Thymus (tissue), 11 donors: ENCODE data around the gene SHOC2. TPM values are rescaled to one million over a fixed set of nuclear protein-coding genes. Genes with fewer than 3 reads are reported as not detected.

ENCODE experiments used
- DNase-seq, 9 donors: peaks; one replicate each; pipeline ENCODE4 v3.0.0-alpha.2; 2013; ENCODE audit warnings: low spot score in 9 of 9, low read depth in 6 of 9, missing footprints in 1 of 9
- H3K27ac ChIP-seq, 2 donors: one replicate each; pipeline ENCODE4 v1.5.1; 2013; ENCODE audit warnings: control low read depth in 1 of 2, low read depth in 1 of 2, low read length in 1 of 2, mild to moderate bottlenecking in 1 of 2, moderate library complexity in 1 of 2
- H3K27me3 ChIP-seq, 2 donors: one replicate each; pipeline ENCODE4 v1.5.1; 2013; ENCODE audit warnings: low read length in 1 of 2; ENCODE audit not compliant: control insufficient read depth in 2 of 2, insufficient read depth in 1 of 2
- H3K36me3 ChIP-seq, 2 donors: one replicate each; pipeline ENCODE4 v1.5.1; 2013; ENCODE audit warnings: low read length in 1 of 2, mild to moderate bottlenecking in 1 of 2, moderate library complexity in 1 of 2; ENCODE audit not compliant: control insufficient read depth in 2 of 2, insufficient read depth in 2 of 2
- H3K4me1 ChIP-seq, 2 donors: one replicate each; pipeline ENCODE4 v1.5.1; 2013; ENCODE audit warnings: low read length in 2 of 2; ENCODE audit not compliant: control insufficient read depth in 2 of 2, insufficient read depth in 2 of 2
- H3K4me3 ChIP-seq, 2 donors: one replicate each; pipeline ENCODE4 v1.5.1; 2013; ENCODE audit warnings: low read length in 2 of 2, control low read depth in 1 of 2, mild to moderate bottlenecking in 1 of 2
- H3K9me3 ChIP-seq, 2 donors: one replicate each; pipeline ENCODE4 v1.5.1; 2013; ENCODE audit warnings: low read length in 1 of 2, mild to moderate bottlenecking in 1 of 2; ENCODE audit not compliant: control insufficient read depth in 2 of 2, insufficient read depth in 1 of 2
- WGBS: extraction: QIAGEN DNeasy Blood & Tissue Kit; methylation state at CpG from one replicate; pipeline ENCODE4 v1.1.7; 2013; 5-methylcytosine and 5-hydroxymethylcytosine counted together
- polyA plus RNA-seq: library from polyadenylated mRNA; stranded (reverse); fragments of 200-250 nt; gene quantifications from one replicate; pipeline ENCODE4 v1.2.3, GENCODE V29; 2013
- total RNA-seq: library from RNA; stranded (reverse); fragments of 120-200 nt; gene quantifications from one replicate; pipeline ENCODE4 v1.2.4, GENCODE V29; 2013
- donor health status: healthy.

SHOC2 gene
- total and polyA plus RNA-seq, 2 donors, result 31.0 to 33.9 TPM

- H3K9me3 ChIP-seq, result no peaks in the 10 kb centered on the region
- no peaks in the 10 kb centered on the region for H3K4me1 ChIP-seq
- H3K36me3 ChIP-seq, result peaks cover 0 to 4% of the 10 kb centered on the region in 2 donors
- 87% methylated on average over 1 of the region's 1 CpG for WGBS
- no peak overlapping the region for H3K27ac ChIP-seq
- no peak overlapping the region for H3K4me3 ChIP-seq
- no peak for DNase-seq
- H3K27me3 ChIP-seq, result no peaks in the 10 kb centered on the region
These were observed 13.2 kb downstream of the SHOC2 start for GRCh38 chr10:110932505-110933180.

- H3K9me3 ChIP-seq, result no peaks in the 10 kb centered on the region
- WGBS, result 98% methylated on average over 18 of the region's 18 CpGs
- no peak for DNase-seq
- H3K27me3 ChIP-seq, result no peaks in the 10 kb centered on the region
- H3K36me3 ChIP-seq, result peaks cover 4% of the 10 kb centered on the region in 2 donors
- H3K4me1 ChIP-seq, result no peaks in the 10 kb centered on the region
- H3K4me3 ChIP-seq, result no peak overlapping the region
- H3K27ac ChIP-seq, result no peak overlapping the region
These were observed 17.4 kb downstream of the SHOC2 start for GRCh38 chr10:110936757-110937156.

GRCh38 chr10:110939419-110939818, 20.0 kb downstream of the SHOC2 start:
- WGBS, result 97% methylated on average over 4 of the region's 4 CpGs
- H3K27ac ChIP-seq, result no peak overlapping the region
- H3K4me3 ChIP-seq, result no peak overlapping the region
- DNase-seq, result no peak
- peaks cover 4% of the 10 kb centered on the region in 2 donors for H3K36me3 ChIP-seq
- H3K27me3 ChIP-seq, result no peaks in the 10 kb centered on the region
- no peaks in the 10 kb centered on the region for H3K9me3 ChIP-seq
- no peaks in the 10 kb centered on the region for H3K4me1 ChIP-seq

DNA sequence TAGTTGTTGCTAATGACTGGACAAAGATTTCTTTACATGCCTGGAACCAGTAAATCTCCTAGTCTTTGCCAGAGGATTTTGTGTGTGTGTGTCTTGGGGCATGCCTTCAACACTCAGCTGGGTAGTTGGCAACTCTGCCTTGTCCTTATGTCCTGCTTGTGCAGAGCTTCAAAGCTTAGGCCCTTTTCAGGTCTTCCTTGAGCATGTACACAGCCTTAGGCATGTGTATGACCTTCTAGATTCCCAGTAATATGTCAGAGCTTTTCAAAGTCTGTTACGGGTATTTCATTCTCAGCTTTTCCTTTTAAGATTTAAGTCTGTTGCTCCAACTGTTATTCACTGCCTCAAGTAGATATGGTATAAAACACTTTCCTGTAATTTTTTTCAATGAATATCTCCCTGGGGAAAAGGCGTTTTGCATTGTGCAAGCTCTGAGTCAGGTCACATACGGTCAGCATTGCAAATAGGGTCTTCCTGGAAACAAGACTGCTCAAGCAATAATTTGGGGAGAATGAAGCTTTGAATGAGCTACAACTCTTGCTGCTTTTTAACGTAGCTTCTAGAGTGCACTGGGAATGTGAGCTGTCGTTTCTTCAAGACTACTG, 25.5 kb downstream of the SHOC2 start:
- no peak overlapping the region for H3K4me3 ChIP-seq
- H3K27me3 ChIP-seq, result no peaks in the 10 kb centered on the region
- peaks cover 4 to 9% of the 10 kb centered on the region in 2 donors for H3K36me3 ChIP-seq
- no peaks in the 10 kb centered on the region for H3K9me3 ChIP-seq
- H3K4me1 ChIP-seq, result no peaks in the 10 kb centered on the region
- DNase-seq, result no peak
- whole genome bisulfite sequencing, result 99% methylated on average over 5 of the region's 5 CpGs
- H3K27ac ChIP-seq, result no peak overlapping the region

- H3K9me3 ChIP-seq, result no peaks in the 10 kb centered on the region
- H3K36me3 ChIP-seq, result peaks cover 4 to 6% of the 10 kb centered on the region in 2 donors
- H3K4me3 ChIP-seq, result no peak overlapping the region
- no peaks in the 10 kb centered on the region for H3K4me1 ChIP-seq
- 97% methylated on average over 1 of the region's 1 CpG for WGBS
- H3K27me3 ChIP-seq, result no peaks in the 10 kb centered on the region
- no peak overlapping the region for H3K27ac ChIP-seq
- DNase-seq, result no peak
These were observed 27.1 kb downstream of the SHOC2 start for GRCh38 chr10:110946496-110946895.

GRCh38 chr10:110947061-110947595, 27.7 kb downstream of the SHOC2 start:
- WGBS, result 81% methylated on average over 4 of the region's 4 CpGs
- no peak for DNase-seq
- no peaks in the 10 kb centered on the region for H3K4me1 ChIP-seq

DNA sequence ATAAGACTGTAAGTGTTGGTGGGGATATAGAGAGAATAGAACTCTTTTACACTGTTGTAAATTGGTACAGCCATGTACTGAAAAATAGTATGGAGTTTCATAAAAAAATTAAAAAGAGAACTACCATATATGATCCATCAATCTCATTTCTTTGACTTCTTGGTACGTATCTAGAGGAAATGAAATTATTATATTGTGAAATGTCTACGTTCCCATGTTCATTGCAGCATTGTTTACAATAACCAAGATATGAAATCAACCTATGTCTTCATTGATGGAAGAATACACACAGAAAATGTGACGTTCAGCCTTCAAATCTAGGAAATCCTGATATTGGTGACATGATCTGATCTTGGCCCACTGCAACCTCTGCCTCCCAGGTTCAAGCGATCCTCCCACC, 32.0 kb downstream of the SHOC2 start:
- no peak for DNase-seq
- Histone ChIP-seq H3K36me3 (peaks cover 2 to 7% of the 10 kb centered on the region in 2 donors), H3K27ac (no peak overlapping the region), H3K9me3 (no peaks in the 10 kb centered on the region), H3K4me3 (no peak overlapping the region), H3K4me1 (no peaks in the 10 kb centered on the region), H3K27me3 (no peaks in the 10 kb centered on the region)
- 97% methylated on average over 4 of the region's 4 CpGs for WGBS

More at GRCh38 chr10:110947061-110947595, 27.7 kb downstream of the SHOC2 start:
- no peaks in the 10 kb centered on the region for H3K9me3 ChIP-seq
- peaks cover 4 to 6% of the 10 kb centered on the region in 2 donors for H3K36me3 ChIP-seq
- no peak overlapping the region for H3K4me3 ChIP-seq
- H3K27ac ChIP-seq, result no peak overlapping the region
- no peaks in the 10 kb centered on the region for H3K27me3 ChIP-seq

GRCh38 chr10:110957606-110958005, 38.2 kb downstream of the SHOC2 start:
- H3K36me3 ChIP-seq, result peaks cover 0 to under 1% of the 10 kb centered on the region in 2 donors
- H3K9me3 ChIP-seq, result no peaks in the 10 kb centered on the region
- 96% methylated on average over 1 of the region's 1 CpG for WGBS
- no peak overlapping the region for H3K4me3 ChIP-seq
- H3K4me1 ChIP-seq, result no peaks in the 10 kb centered on the region
- no peak overlapping the region for H3K27ac ChIP-seq
- H3K27me3 ChIP-seq, result no peaks in the 10 kb centered on the region
- no peak for DNase-seq
